Measurements from ENCODE around the gene PIP5K1C.

PIP5K1C gene

GRCh38 chr19:3671680-3672574, 28.3 kb downstream of the PIP5K1C start:
- H3K9me3 ChIP-seq (ENCODE audit: severe bottlenecking), result no peaks in the 10 kb centered on the region
- DNase-seq (ENCODE audit: low spot score) (no peak), ATAC-seq (ENCODE audit: low read depth) (no peak)
- TF ChIP-seq CTCF (IDR thresholded peaks at IDR 0.05; ENCODE audit: poor library complexity, severe bottlenecking), result no peak
- no peaks in the 10 kb centered on the region for H3K36me3 ChIP-seq (ENCODE audit: low read depth)
- H3K4me3 ChIP-seq (ENCODE audit: severe bottlenecking), result no peak overlapping the region
- H3K4me1 ChIP-seq (ENCODE audit: insufficient read depth, poor library complexity, severe bottlenecking), result no peaks in the 10 kb centered on the region
- H3K27ac ChIP-seq (ENCODE audit: poor library complexity, severe bottlenecking), result no peak overlapping the region
- no peaks in the 10 kb centered on the region for H3K27me3 ChIP-seq (ENCODE audit: insufficient read depth, poor library complexity, severe bottlenecking)

GRCh38 chr19:3670796-3671679, 29.2 kb downstream of the PIP5K1C start:
- no peak for TF ChIP-seq CTCF (IDR thresholded peaks at IDR 0.05; ENCODE audit: poor library complexity, severe bottlenecking)
- Histone ChIP-seq H3K27ac (ENCODE audit: poor library complexity, severe bottlenecking) (no peak overlapping the region), H3K36me3 (ENCODE audit: low read depth) (no peaks in the 10 kb centered on the region), H3K4me1 (ENCODE audit: insufficient read depth, poor library complexity, severe bottlenecking) (no peaks in the 10 kb centered on the region), H3K4me3 (ENCODE audit: severe bottlenecking) (no peak overlapping the region), H3K9me3 (ENCODE audit: severe bottlenecking) (no peaks in the 10 kb centered on the region), H3K27me3 (ENCODE audit: insufficient read depth, poor library complexity, severe bottlenecking) (no peaks in the 10 kb centered on the region)
- DNase-seq (ENCODE audit: low spot score), result no peak
- ATAC-seq (ENCODE audit: low read depth), result no peak

- H3K27ac ChIP-seq (ENCODE audit: poor library complexity, severe bottlenecking), result no peak overlapping the region
- ATAC-seq (ENCODE audit: low read depth) (no peak), DNase-seq (ENCODE audit: low spot score) (no peak)
- no peak overlapping the region for H3K4me3 ChIP-seq (ENCODE audit: severe bottlenecking)
- H3K4me1 ChIP-seq (ENCODE audit: insufficient read depth, poor library complexity, severe bottlenecking), result no peaks in the 10 kb centered on the region
- TF ChIP-seq CTCF (IDR thresholded peaks at IDR 0.05; ENCODE audit: poor library complexity, severe bottlenecking), result no peak
- no peaks in the 10 kb centered on the region for H3K27me3 ChIP-seq (ENCODE audit: insufficient read depth, poor library complexity, severe bottlenecking)
- H3K9me3 ChIP-seq (ENCODE audit: severe bottlenecking), result no peaks in the 10 kb centered on the region
- no peaks in the 10 kb centered on the region for H3K36me3 ChIP-seq (ENCODE audit: low read depth)
Observed at GRCh38 chr19:3669947-3670795, 30.1 kb downstream of the PIP5K1C start.

GRCh38 chr19:3669082-3669946, 31.0 kb downstream of the PIP5K1C start:
- Histone ChIP-seq H3K27me3 (ENCODE audit: insufficient read depth, poor library complexity, severe bottlenecking) (no peaks in the 10 kb centered on the region), H3K36me3 (ENCODE audit: low read depth) (no peaks in the 10 kb centered on the region), H3K9me3 (ENCODE audit: severe bottlenecking) (no peaks in the 10 kb centered on the region), H3K4me1 (ENCODE audit: insufficient read depth, poor library complexity, severe bottlenecking) (no peaks in the 10 kb centered on the region), H3K27ac (ENCODE audit: poor library complexity, severe bottlenecking) (no peak overlapping the region), H3K4me3 (ENCODE audit: severe bottlenecking) (no peak overlapping the region)
- no peak for TF ChIP-seq CTCF (IDR thresholded peaks at IDR 0.05; ENCODE audit: poor library complexity, severe bottlenecking)
- DNase-seq (ENCODE audit: low spot score) (no peak), ATAC-seq (ENCODE audit: low read depth) (no peak)

Measured in RWPE2 (cell line).